GM12878 (cell line): ENCODE measurements around the gene PELI2. TPM values are rescaled to one million over a fixed set of nuclear protein-coding genes. Genes with fewer than 3 reads are reported as not detected.

Experiments used
- ATAC-seq: fragments of 200-7000 bp; cut with Tn5 transposase; 3 replicates; pipeline ENCODE4 v1.9.1; 2020; ENCODE audit warnings: mild to moderate bottlenecking, moderate library complexity
- BruUV-seq: library from RNA; stranded (reverse); fragments of 400-500 nt; replicated peaks from 2 replicates; lab custom pipeline; 2021; lab: Mats Ljungman, UMichigan
- CTCF ChIA-PET: fragments of 300-600 bp; sonication (Branson Sonifier 250); formaldehyde crosslinking; extraction: SDS; loops from one replicate; lab custom pipeline; 2021; ENCODE audit warnings: inconsistent platforms; lab: Yijun Ruan, JAX
- POLR2A ChIA-PET: fragments of 350-600 bp; formaldehyde crosslinking; extraction: SDS; loops from one replicate; lab custom pipeline; 2021; ENCODE audit warnings: inconsistent platforms; lab: Charles Lee
- RAD21 ChIA-PET: fragments of 300-600 bp; sonication (Branson Sonifier 250); formaldehyde crosslinking; loops from one replicate; lab custom pipeline; 2023; ENCODE audit warnings: antibody characterized with exemption; ENCODE audit not compliant: unreplicated experiment; lab: Charles Lee
- SMC1A ChIA-PET: fragments of 300-600 bp; sonication (Branson Sonifier 250); formaldehyde crosslinking; loops from one replicate; lab custom pipeline; 2023; ENCODE audit not compliant: unreplicated experiment, uncharacterized antibody; lab: Charles Lee
- DNase-seq: peaks from one replicate; pipeline ENCODE4 v3.0.0-alpha.2; 2011; ENCODE audit warnings: low read depth, low spot score
- FAIRE-seq: peaks from 3 replicates; lab custom pipeline; 2011; peaks lifted over from hg19 to GRCh38; lab: Jason Lieb, UNC
- H2AFZ ChIP-seq: 2 replicates; pipeline ENCODE4 v1.6.0; 2011; ENCODE audit warnings: low read depth, low read length, control low read depth; ENCODE audit not compliant: control insufficient read depth
- H3K27ac ChIP-seq: 2 replicates; pipeline ENCODE4 v1.5.1; 2011; ENCODE audit warnings: control low read depth; ENCODE audit not compliant: control insufficient read depth, insufficient read depth
- H3K27me3 ChIP-seq, 2 experiments: replicated peaks in 1 of 2; 2 replicates each; pipeline versions ENCODE4 v1.6.0 to v1.6.1; 2011; ENCODE audit warnings: low read length in 1 of 2; ENCODE audit not compliant: control insufficient read depth in 2 of 2, insufficient read depth in 2 of 2
- H3K36me3 ChIP-seq, 2 experiments: 2 replicates each; pipeline ENCODE4 v1.5.1; 2011; ENCODE audit warnings: low read length in 1 of 2; ENCODE audit not compliant: control insufficient read depth in 2 of 2, insufficient read depth in 2 of 2
- H3K4me1 ChIP-seq: 2 replicates; pipeline ENCODE4 v1.6.1; 2011; ENCODE audit warnings: mild to moderate bottlenecking, low read length, moderate library complexity, mixed read lengths; ENCODE audit not compliant: control insufficient read depth, insufficient read depth
- H3K4me2 ChIP-seq: 2 replicates; pipeline ENCODE4 v1.6.0; 2011; ENCODE audit warnings: control low read depth; ENCODE audit not compliant: control insufficient read depth, insufficient read depth
- H3K4me3 ChIP-seq: fragments of 200-600 bp; sonication (generic); 2 replicates; pipeline ENCODE4 v1.5.1; 2016
- H3K79me2 ChIP-seq: 2 replicates; pipeline ENCODE4 v1.6.0; 2011; ENCODE audit warnings: low read length; ENCODE audit not compliant: control insufficient read depth, insufficient read depth
- H3K9ac ChIP-seq: 2 replicates; pipeline ENCODE4 v1.8.0; 2011; ENCODE audit warnings: low read length, control low read depth, mixed read lengths; ENCODE audit not compliant: control insufficient read depth, insufficient read depth
- H3K9me3 ChIP-seq: replicated peaks from 3 replicates; pipeline ENCODE4 v1.5.1; 2011; ENCODE audit warnings: mild to moderate bottlenecking, low read length; ENCODE audit not compliant: control insufficient read depth, insufficient read depth
- H4K20me1 ChIP-seq: 2 replicates; pipeline ENCODE4 v1.6.0; 2011; ENCODE audit not compliant: control insufficient read depth, insufficient read depth
- BHLHE40 ChIP-seq, 2 experiments: fragments of 450-650 bp in 1 of 2; IDR thresholded peaks; 2 replicates each; pipeline ENCODE4 v1.6.1; 2011 to 2017; ENCODE audit warnings: low read depth in 2 of 2, borderline replicate concordance in 1 of 2, improper control_type of control experiment in 1 of 2, low read length in 1 of 2, mild to moderate bottlenecking in 1 of 2
- FOS ChIP-seq: IDR thresholded peaks from 3 replicates; pipeline ENCODE4 v1.6.1; 2011; ENCODE audit warnings: borderline replicate concordance; ENCODE audit not compliant: insufficient read length; ENCODE audit errors: extremely low read depth
- IKZF1 ChIP-seq: fragments of 450-650 bp; conservative IDR thresholded peaks from 2 replicates; pipeline ENCODE4 v1.6.1; 2017; ENCODE audit warnings: antibody characterized with exemption, mild to moderate bottlenecking
- IRF4 ChIP-seq: IDR thresholded peaks from 2 replicates; pipeline ENCODE4 v1.6.1; 2011; ENCODE audit warnings: low read depth, low read length
- NBN ChIP-seq: fragments of 450-650 bp; IDR thresholded peaks from 2 replicates; pipeline ENCODE4 v1.6.1; 2016
- NR2F1 ChIP-seq: fragments of 450-650 bp; conservative IDR thresholded peaks from 2 replicates; pipeline ENCODE4 v1.6.1; 2017; ENCODE audit warnings: mild to moderate bottlenecking
- RELA ChIP-seq: fragments of 450-650 bp; IDR thresholded peaks from 2 replicates; pipeline ENCODE4 v1.8.0; 2014; ENCODE audit warnings: borderline replicate concordance; ENCODE audit not compliant: partially characterized antibody
- SIN3A ChIP-seq: IDR thresholded peaks from 2 replicates; pipeline ENCODE4 v1.6.1; 2012; ENCODE audit warnings: low read depth, low read length, improper control_type of control experiment
- SREBF2 ChIP-seq: IDR thresholded peaks from 2 replicates; pipeline ENCODE4 v1.6.1; 2012; ENCODE audit warnings: mild to moderate bottlenecking, low read length
- TCF3 ChIP-seq: IDR thresholded peaks from 2 replicates; pipeline ENCODE4 v1.6.1; 2012; ENCODE audit warnings: low read depth, mild to moderate bottlenecking, low read length, borderline replicate concordance; ENCODE audit not compliant: insufficient read depth
- whole genome bisulfite sequencing: methylation state at CpG from one replicate; pipeline ENCODE4 v1.1.6; 2016; ENCODE audit warnings: low lambda C conversion rate; ENCODE audit not compliant: insufficient replicate concordance, insufficient coverage; ENCODE audit errors: missing lambda C conversion rate; 5-methylcytosine and 5-hydroxymethylcytosine counted together
- in situ Hi-C: fragments of 300-500 bp; cut with MboI; formaldehyde crosslinking; loops from 9 replicates; pipeline ENCODE4 v1.14.3; 2018; ENCODE audit warnings: mixed read lengths
- intact Hi-C: fragments of 100-400 bp; cut with micrococcal nuclease; formaldehyde crosslinking; loops from one replicate; pipeline ENCODE4 v1.14.2; 2022; ENCODE audit not compliant: unreplicated experiment
- polyA plus RNA-seq, 11 experiments: library from polyadenylated mRNA; depleted of rRNA in 4 of 11; unstranded in 6 of 11; stranded (reverse) in 5 of 11; fragments of >200 nt; fragmentation: Nextera tagmentation in 4 of 11; fragmentation: Illumina TruSeq in 1 of 11; extraction: Ambion mirVana in 4 of 11; extraction: Trizol in 1 of 11; gene quantifications; 1 replicate in 1 of 11; 2 replicates in 10 of 11; pipeline versions ENCODE4 v1.2.1 to v1.2.3, GENCODE V29; 2011 to 2016; ENCODE audit warnings: inconsistent platforms in 2 of 11, missing spikeins in 2 of 11, low read depth in 1 of 11
- total RNA-seq, 4 experiments: library from RNA; depleted of rRNA in 3 of 4; stranded (reverse); fragments of >200 nt in 3 of 4; fragmentation: Illumina TruSeq in 1 of 4; extraction: Trizol in 1 of 4; gene quantifications; 2 replicates each; pipeline versions ENCODE4 v1.2.1 to v1.2.3, GENCODE V29; 2013 to 2021
- TF ChIP-seq, protein P1 (sequence below): IDR thresholded peaks from 2 replicates; pipeline ENCODE4 v1.6.1; 2012; ENCODE audit warnings: improper control_type of control experiment, low read depth, low read length; ENCODE audit not compliant: insufficient replicate concordance
- TF ChIP-seq, protein P2 (sequence below): fragments of 450-650 bp; formaldehyde crosslinking; IDR thresholded peaks from 2 replicates; pipeline ENCODE4 v1.5.0; 2022; ENCODE audit warnings: mild to moderate bottlenecking, missing genetic modification characterization

PELI2 gene
- total and polyA plus RNA-seq, 10 of the 15 experiments (the other 5 are each of a cell fraction or from before 2014, with no cell fraction given), result under 0.01 to 0.10 (median 0.01) TPM; not detected in 3

DNA sequence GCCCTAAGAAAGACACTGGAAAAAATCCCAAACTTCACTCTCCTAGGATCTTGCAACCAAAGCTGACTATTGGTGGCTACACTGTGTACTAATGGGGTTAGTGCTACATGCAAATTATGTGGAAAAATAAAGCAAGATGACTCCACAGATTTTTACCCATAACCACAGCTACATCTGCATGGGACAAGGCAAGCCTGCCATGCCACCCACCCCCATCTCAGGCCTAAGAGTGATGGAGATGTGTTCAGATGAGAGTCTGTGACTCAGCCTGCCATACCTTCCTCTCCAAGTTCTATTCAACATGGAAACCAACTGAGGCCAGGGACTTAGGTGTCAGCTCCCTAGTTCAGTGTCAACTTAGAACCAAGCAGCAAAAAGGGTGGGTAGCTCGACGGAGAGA is 206.2 kb downstream of the PELI2 start (continued):
- TF ChIP-seq, protein P1, sequence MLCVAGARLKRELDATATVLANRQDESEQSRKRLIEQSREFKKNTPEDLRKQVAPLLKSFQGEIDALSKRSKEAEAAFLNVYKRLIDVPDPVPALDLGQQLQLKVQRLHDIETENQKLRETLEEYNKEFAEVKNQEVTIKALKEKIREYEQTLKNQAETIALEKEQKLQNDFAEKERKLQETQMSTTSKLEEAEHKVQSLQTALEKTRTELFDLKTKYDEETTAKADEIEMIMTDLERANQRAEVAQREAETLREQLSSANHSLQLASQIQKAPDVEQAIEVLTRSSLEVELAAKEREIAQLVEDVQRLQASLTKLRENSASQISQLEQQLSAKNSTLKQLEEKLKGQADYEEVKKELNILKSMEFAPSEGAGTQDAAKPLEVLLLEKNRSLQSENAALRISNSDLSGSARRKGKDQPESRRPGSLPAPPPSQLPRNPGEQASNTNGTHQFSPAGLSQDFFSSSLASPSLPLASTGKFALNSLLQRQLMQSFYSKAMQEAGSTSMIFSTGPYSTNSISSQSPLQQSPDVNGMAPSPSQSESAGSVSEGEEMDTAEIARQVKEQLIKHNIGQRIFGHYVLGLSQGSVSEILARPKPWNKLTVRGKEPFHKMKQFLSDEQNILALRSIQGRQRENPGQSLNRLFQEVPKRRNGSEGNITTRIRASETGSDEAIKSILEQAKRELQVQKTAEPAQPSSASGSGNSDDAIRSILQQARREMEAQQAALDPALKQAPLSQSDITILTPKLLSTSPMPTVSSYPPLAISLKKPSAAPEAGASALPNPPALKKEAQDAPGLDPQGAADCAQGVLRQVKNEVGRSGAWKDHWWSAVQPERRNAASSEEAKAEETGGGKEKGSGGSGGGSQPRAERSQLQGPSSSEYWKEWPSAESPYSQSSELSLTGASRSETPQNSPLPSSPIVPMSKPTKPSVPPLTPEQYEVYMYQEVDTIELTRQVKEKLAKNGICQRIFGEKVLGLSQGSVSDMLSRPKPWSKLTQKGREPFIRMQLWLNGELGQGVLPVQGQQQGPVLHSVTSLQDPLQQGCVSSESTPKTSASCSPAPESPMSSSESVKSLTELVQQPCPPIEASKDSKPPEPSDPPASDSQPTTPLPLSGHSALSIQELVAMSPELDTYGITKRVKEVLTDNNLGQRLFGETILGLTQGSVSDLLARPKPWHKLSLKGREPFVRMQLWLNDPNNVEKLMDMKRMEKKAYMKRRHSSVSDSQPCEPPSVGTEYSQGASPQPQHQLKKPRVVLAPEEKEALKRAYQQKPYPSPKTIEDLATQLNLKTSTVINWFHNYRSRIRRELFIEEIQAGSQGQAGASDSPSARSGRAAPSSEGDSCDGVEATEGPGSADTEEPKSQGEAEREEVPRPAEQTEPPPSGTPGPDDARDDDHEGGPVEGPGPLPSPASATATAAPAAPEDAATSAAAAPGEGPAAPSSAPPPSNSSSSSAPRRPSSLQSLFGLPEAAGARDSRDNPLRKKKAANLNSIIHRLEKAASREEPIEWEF, result no peak
- TF ChIP-seq FOS (no peak), IKZF1 (no peak), IRF4 (no peak)
- TF ChIP-seq, all 136 proteins: peak for 0

GRCh38 chr14:56324856-56325699 is 206.9 kb downstream of the PELI2 start:
- in situ Hi-C loops, result no loop called here
- SMC1A ChIA-PET, result interaction anchor here (1.3 to 1.4 kb wide), 2 partner anchors 14 to 15 kb away, joined by 3 to 4 read pairs; no protein-coding TSS in a partner anchor
- TF ChIP-seq NBN, result no peak
- no peak for TF ChIP-seq SIN3A
- TF ChIP-seq BHLHE40 (IDR thresholded peaks at IDR 0.05; ENCODE audit: borderline replicate concordance in 1 of 2, low read depth in 2 of 2, low read length in 1 of 2), result no peak
- TF ChIP-seq NR2F1, result no peak
- TF ChIP-seq, protein P2, sequence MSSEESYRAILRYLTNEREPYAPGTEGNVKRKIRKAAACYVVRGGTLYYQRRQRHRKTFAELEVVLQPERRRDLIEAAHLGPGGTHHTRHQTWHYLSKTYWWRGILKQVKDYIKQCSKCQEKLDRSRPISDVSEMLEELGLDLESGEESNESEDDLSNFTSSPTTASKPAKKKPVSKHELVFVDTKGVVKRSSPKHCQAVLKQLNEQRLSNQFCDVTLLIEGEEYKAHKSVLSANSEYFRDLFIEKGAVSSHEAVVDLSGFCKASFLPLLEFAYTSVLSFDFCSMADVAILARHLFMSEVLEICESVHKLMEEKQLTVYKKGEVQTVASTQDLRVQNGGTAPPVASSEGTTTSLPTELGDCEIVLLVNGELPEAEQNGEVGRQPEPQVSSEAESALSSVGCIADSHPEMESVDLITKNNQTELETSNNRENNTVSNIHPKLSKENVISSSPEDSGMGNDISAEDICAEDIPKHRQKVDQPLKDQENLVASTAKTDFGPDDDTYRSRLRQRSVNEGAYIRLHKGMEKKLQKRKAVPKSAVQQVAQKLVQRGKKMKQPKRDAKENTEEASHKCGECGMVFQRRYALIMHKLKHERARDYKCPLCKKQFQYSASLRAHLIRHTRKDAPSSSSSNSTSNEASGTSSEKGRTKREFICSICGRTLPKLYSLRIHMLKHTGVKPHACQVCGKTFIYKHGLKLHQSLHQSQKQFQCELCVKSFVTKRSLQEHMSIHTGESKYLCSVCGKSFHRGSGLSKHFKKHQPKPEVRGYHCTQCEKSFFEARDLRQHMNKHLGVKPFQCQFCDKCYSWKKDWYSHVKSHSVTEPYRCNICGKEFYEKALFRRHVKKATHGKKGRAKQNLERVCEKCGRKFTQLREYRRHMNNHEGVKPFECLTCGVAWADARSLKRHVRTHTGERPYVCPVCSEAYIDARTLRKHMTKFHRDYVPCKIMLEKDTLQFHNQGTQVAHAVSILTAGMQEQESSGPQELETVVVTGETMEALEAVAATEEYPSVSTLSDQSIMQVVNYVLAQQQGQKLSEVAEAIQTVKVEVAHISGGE (CRISPR knock-in tag), result no peak
- no peak for TF ChIP-seq SREBF2
- no peak for TF ChIP-seq TCF3
- TF ChIP-seq RELA, result no peak
- TF ChIP-seq IRF4, result no peak

More at GRCh38 chr14:56324856-56325699, 206.9 kb downstream of the PELI2 start:
- Histone ChIP-seq H3K4me1 (no peaks in the 10 kb centered on the region), H2AFZ (no peak overlapping the region), H3K79me2 (no peaks in the 10 kb centered on the region), H3K27ac (no peak overlapping the region), H4K20me1 (no peaks in the 10 kb centered on the region), H3K4me3 (no peak overlapping the region), H3K27me3 (no peaks in the 10 kb centered on the region), H3K9me3 (no peaks in the 10 kb centered on the region), H3K9ac (no peak overlapping the region), H3K4me2 (no peak overlapping the region), H3K36me3 (no peaks in the 10 kb centered on the region)
- FAIRE-seq (no peak), ATAC-seq (no peak), DNase-seq (no peak)
- ChIA-PET POLR2A (no interaction called here), RAD21 (no interaction called here), CTCF (interaction anchor here (1.0 to 2.1 kb wide), 3 partner anchors 13 to 52 kb away, joined by 3 to 6 read pairs (median 6); no protein-coding TSS in a partner anchor)
- no TSS peak for BruUV-seq
- WGBS, result 12% methylated on average over 5 of the region's 5 CpGs
- intact Hi-C loops, result no loop called here
